ENCODE results near the gene PLXNB3.
A peak's percentile ranks its signal among the peaks of the same experiment; 100 is the strongest.
"Not testable (repeated sequence)": the region's sequence is repeated elsewhere in the genome, so short reads cannot be mapped to it uniquely, and the experiment has no call there.

PLXNB3 gene

GRCh38 chrX:153763989-153764755 is at the start of gene PLXNB3:
TSS of gene PLXNB3 (plus strand) at chrX:153764249. CDS start at chrX:153765536, 1,287 bp downstream.
- DNase-seq (ENCODE audit: low read depth), result peak; percentile 44

DNA sequence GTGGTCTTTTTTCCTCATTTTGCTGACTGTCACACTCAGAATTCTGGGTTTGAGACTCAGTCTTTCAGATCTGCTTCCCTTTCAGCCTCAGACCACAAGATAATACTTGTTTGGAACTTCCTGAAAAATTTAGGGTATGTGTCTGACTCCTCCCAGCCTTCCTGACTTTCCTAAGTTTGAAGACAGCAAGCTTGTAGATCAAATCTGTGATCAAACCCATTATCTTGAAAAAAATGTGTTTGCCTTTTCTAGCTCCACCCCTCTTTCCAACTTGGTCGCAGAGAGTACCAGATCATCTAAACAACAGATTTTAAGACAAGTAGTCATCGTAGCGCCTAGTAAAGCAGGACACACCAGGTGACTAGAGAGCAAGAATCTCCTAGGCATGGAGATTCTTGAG is 49.8 kb upstream of the PLXNB3 start:
- no peak for DNase-seq (ENCODE audit: low read depth)

- DNase-seq (ENCODE audit: low read depth), result no peak
These were observed 46.6 kb upstream of the PLXNB3 start for GRCh38 chrX:153717445-153717844.

- DNase-seq (ENCODE audit: low read depth), result no peak
These were observed 44.8 kb upstream of the PLXNB3 start for GRCh38 chrX:153719238-153719637.

DNA sequence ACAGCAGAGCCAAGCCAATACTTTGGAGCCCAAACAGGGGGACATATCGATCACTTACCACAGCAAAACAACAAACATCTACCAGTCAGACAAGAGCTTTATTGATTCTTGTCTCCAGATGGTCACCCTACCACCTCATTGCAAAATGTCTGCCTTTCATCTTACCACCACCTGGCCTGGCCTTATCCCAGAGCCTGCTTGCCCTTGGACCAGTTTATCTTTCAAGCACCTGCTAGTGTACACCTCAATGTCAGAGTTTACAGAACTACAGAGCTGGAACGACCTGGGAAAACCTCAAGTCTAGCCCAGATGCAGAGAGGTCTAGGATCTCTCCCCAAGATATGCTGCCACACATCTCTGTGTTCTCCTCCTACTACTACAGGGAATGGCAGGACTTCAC is 44.3 kb upstream of the PLXNB3 start:
- DNase-seq (ENCODE audit: low read depth), result no peak

- no peak for DNase-seq (ENCODE audit: low read depth)
These were observed 41.2 kb upstream of the PLXNB3 start for GRCh38 chrX:153722704-153723350.

DNA sequence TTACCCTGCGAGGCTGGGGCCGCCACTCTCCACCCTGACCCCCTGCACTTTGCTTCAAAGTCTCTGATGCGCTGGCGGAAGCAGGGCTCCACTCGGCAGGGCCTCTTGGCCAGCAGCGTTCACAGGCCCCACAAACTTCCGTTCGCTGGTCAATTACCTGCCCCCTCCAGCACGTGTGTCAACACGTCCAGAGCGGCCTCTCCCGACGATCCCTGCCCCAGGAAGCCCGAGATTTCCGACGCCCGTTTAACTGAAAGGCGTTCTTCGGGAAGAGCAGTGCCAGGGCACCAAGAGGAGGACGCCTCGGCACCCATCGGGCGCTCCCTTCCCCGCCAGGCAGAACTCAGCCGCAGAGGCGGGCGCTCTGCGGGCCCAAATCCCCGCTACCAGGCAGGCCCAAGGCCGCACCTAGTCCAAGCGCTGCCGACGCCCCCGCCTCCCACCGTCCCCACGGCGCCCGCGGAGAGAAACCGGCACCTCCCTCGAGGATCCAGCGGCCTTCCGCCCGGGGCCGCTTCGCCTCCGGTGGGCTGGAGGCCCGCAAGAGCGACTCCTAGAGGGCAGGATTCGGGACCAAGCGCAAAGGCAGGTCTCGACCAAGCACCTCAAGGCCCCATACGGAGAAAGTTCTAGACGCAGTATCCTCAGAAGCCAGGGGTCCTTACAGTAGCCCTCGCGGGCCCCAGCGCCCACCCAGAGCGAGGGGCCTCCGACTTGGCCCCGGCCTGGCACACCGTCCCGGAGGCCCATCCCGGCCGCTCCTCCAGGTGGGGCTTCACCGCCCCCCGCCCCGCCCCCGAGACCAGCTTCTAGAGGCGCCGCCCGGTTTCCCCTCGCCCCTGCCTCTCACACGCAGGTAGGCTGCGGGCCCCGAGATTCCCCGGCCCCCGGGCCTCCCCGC is 40.4 kb upstream of the PLXNB3 start:
- DNase-seq (ENCODE audit: low read depth), result no peak

DNA sequence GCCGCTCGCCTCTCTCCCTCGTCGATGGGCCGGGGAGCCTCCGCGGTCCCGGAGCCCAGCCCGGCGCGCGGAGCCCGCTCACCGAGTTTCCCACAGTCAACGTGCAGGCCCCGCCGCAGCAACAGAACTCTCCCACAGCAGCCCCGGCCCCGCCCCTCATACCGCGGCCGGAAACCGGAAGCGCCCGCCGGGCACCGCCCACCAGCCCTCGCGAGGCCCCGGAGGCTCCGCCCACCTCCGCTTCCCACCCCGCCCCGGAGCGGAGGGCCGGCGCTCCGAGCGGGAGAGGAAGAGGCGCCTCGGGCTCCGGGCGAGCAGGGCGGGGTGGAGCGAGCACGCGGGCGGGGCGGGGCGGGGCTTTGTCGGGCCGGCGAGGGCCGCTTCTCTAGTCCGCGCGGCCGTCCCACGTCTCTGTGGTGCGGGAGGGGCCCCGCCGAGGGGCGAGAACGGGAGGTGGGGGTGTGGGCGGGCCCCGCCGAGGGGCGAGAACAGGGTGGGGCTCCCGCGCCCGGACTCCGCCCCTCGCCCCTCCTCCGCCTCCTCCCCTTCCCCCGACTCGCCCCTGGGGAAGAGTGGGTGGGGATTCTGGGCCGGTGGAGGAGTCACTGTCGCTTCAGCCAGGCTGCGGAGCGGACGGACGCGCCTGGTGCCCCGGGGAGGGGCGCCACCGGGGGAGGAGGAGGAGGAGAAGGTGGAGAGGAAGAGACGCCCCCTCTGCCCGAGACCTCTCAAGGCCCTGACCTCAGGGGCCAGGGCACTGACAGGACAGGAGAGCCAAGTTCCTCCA is 39.6 kb upstream of the PLXNB3 start, which contains the start of the genes ABCD1 and BCAP31:
ABCD1 (plus strand) TSS at position 605 of the 787 bp plus-strand sequence. CDS start 411 bp downstream, outside the sequence.
BCAP31 (minus strand) TSS at position 136 of the 787 bp plus-strand sequence. CDS start 1,143 bp downstream, outside the sequence.
- DNase-seq (ENCODE audit: low read depth), result peak; percentile 76

GRCh38 chrX:153725039-153725831 is 38.8 kb upstream of the PLXNB3 start:
- no peak for DNase-seq (ENCODE audit: low read depth)

GRCh38 chrX:153725832-153726285 is 38.2 kb upstream of the PLXNB3 start:
- DNase-seq (ENCODE audit: low read depth), result no peak

- no peak for DNase-seq (ENCODE audit: low read depth)
These were observed 37.5 kb upstream of the PLXNB3 start for GRCh38 chrX:153726286-153727122.

- no peak for DNase-seq (ENCODE audit: low read depth)
These were observed 36.7 kb upstream of the PLXNB3 start for GRCh38 chrX:153727123-153727931.

DNA sequence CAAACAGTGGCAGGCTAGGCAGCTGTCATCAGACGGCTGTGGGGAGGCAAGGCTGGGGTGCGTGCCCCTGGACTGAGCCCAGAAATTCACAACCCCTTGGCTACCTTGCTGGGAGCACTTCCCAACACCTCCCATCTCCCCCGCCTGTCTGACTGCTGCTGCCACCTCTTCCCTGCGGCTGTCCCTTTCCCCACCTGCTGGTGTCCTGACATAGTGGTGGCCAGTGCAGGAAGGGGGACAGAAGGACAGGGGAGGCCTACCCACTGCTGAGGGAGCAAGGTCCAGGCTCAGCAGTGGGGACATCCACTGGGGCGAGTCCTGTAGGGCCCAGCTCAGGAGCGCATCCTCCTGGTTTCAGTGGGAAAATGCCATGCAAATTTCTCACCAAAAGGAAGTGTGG is 36.0 kb upstream of the PLXNB3 start:
- no peak for DNase-seq (ENCODE audit: low read depth)

- no peak for DNase-seq (ENCODE audit: low read depth)
These were observed 35.0 kb upstream of the PLXNB3 start for GRCh38 chrX:153728951-153729631.

DNA sequence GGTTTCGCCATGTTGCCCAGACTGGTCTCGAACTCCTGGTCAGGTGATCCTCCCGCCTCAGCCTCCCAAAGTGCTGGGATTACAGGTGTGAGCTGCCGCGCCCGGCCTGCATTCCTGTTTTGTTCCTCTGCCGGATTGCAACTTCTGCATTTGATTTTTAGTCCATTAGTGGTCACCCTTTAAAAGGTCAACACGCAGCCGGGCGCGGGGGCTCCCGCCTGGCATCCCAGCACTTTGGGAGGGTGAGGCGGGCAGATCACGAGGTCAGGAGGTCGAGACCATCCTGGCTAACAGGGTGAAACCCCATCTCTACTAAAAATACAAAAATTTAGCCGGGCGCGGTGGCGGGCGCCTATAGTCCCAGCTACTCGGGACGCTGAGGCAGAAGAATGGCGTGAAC is 33.9 kb upstream of the PLXNB3 start:
- DNase-seq (ENCODE audit: low read depth), result not testable (repeated sequence)

- DNase-seq (ENCODE audit: low read depth), result no peak
These were observed 32.8 kb upstream of the PLXNB3 start for GRCh38 chrX:153731117-153731844.

- no peak for DNase-seq (ENCODE audit: low read depth)
These were observed 32.2 kb upstream of the PLXNB3 start for GRCh38 chrX:153731845-153732215.

Data from GM04504 (cell line).